ENCODE measurements around the gene ADCK1.

DNA sequence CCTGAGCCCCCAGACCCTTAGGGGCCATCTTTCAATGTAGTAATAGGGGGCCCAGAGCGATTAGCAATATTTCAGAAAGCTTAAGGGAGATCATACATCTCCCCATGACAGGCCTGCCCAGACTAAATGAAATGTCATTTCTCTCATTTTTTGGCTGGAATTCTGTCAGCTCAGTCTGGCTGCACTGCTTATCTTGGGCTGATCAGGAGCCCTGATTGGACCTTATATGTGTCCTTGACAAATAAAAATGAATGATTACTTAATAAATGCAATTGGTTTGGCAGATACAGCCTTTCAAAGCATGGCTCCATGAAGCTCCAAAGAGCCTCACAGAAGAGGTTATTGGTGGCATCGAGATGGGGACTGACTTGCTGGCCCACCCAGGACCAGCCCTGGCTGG lies 121.9 kb downstream of the ADCK1 start:
- TF ChIP-seq SP1 (IDR thresholded peaks at IDR 0.05), result no peak
- TF ChIP-seq SP1 (CRISPR knock-in tag; IDR thresholded peaks at IDR 0.05), result no peak
- no peak for TF ChIP-seq REL (CRISPR knock-in tag; conservative IDR thresholded peaks at IDR 0.05)
- TF ChIP-seq, protein P1, sequence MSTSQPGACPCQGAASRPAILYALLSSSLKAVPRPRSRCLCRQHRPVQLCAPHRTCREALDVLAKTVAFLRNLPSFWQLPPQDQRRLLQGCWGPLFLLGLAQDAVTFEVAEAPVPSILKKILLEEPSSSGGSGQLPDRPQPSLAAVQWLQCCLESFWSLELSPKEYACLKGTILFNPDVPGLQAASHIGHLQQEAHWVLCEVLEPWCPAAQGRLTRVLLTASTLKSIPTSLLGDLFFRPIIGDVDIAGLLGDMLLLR (CRISPR knock-in tag; IDR thresholded peaks at IDR 0.05), result no peak
- no peak for TF ChIP-seq ZFX (CRISPR knock-in tag; IDR thresholded peaks at IDR 0.05; ENCODE audit: low read depth)
- no peak for TF ChIP-seq ZNF234 (CRISPR knock-in tag; conservative IDR thresholded peaks at IDR 0.05)
- TF ChIP-seq, protein P2, sequence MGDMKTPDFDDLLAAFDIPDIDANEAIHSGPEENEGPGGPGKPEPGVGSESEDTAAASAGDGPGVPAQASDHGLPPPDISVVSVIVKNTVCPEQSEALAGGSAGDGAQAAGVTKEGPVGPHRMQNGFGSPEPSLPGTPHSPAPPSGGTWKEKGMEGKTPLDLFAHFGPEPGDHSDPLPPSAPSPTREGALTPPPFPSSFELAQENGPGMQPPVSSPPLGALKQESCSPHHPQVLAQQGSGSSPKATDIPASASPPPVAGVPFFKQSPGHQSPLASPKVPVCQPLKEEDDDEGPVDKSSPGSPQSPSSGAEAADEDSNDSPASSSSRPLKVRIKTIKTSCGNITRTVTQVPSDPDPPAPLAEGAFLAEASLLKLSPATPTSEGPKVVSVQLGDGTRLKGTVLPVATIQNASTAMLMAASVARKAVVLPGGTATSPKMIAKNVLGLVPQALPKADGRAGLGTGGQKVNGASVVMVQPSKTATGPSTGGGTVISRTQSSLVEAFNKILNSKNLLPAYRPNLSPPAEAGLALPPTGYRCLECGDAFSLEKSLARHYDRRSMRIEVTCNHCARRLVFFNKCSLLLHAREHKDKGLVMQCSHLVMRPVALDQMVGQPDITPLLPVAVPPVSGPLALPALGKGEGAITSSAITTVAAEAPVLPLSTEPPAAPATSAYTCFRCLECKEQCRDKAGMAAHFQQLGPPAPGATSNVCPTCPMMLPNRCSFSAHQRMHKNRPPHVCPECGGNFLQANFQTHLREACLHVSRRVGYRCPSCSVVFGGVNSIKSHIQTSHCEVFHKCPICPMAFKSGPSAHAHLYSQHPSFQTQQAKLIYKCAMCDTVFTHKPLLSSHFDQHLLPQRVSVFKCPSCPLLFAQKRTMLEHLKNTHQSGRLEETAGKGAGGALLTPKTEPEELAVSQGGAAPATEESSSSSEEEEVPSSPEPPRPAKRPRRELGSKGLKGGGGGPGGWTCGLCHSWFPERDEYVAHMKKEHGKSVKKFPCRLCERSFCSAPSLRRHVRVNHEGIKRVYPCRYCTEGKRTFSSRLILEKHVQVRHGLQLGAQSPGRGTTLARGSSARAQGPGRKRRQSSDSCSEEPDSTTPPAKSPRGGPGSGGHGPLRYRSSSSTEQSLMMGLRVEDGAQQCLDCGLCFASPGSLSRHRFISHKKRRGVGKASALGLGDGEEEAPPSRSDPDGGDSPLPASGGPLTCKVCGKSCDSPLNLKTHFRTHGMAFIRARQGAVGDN (CRISPR knock-in tag; IDR thresholded peaks at IDR 0.05), result no peak
- TF ChIP-seq ZNF292 (CRISPR knock-in tag; IDR thresholded peaks at IDR 0.05; ENCODE audit: borderline replicate concordance, low read depth), result no peak
- TF ChIP-seq, protein P3, sequence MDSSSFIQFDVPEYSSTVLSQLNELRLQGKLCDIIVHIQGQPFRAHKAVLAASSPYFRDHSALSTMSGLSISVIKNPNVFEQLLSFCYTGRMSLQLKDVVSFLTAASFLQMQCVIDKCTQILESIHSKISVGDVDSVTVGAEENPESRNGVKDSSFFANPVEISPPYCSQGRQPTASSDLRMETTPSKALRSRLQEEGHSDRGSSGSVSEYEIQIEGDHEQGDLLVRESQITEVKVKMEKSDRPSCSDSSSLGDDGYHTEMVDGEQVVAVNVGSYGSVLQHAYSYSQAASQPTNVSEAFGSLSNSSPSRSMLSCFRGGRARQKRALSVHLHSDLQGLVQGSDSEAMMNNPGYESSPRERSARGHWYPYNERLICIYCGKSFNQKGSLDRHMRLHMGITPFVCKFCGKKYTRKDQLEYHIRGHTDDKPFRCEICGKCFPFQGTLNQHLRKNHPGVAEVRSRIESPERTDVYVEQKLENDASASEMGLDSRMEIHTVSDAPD (CRISPR knock-in tag; IDR thresholded peaks at IDR 0.05), result no peak
- TF ChIP-seq NCOA1 (CRISPR knock-in tag; IDR thresholded peaks at IDR 0.05), result no peak
- no peak for TF ChIP-seq ESRRA (CRISPR knock-in tag; IDR thresholded peaks at IDR 0.05; ENCODE audit: low read depth)

All from HepG2 (cell line).